GM21390 (cell line): ENCODE data around the gene LRRC26.
"Not testable (repeated sequence)": the region's sequence is repeated elsewhere in the genome, so short reads cannot be mapped to it uniquely, and the experiment has no call there.

Experiments used
- ATAC-seq: cut with Tn5 transposase; IDR thresholded peaks from one replicate; pipeline ENCODE4 v1.9.1; 2021; ENCODE audit not compliant: unreplicated experiment

The LRRC26 gene

DNA sequence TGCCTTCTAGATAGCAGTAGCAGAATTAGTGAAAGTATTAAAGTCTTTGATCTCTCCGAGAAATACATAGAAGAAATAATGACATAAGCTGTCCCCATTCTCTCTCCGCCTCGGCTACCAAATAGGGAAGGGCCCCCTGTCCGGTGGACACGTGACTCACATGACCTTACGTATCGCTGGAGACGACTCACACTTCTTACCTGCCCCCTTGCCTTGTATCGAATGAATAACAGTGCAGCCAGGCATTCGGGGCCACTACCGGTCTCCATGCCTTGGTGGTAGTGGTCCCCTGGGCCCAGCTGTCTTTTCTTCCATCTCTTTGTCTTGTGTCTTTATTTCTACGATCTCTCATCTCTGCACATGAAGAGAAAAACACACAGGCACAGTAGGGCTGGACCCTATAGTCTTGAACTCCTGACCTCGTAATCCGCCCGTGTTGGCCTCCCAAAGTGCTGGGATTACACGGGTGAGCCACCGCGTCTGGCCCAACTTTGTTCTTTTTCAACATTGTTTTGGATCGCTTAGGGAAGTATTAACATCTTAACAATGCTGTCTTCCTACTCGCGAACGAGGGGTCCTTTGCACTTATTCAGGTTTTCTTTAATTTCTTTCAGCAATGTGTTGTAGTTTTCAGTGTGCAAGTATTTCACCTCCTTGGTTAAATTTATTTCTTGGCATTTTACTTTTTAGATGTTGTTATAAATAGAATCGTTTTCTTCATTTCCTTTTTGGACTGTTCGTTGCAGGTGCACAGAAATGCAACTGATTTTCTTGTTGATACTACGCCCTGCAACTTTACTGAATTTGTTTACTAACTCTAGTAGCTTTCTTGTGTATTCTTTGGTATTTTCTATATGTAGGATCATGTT lies 47.7 kb downstream of the LRRC26 start:
- ATAC-seq, result not testable (repeated sequence)
